Sigmoid colon (tissue), 4 donors: ENCODE data around the gene ANKRD52.

ENCODE experiments used
- CTCF ChIP-seq, 4 experiments: fragments of 450-650 bp in 3 of 4; fragments of 200-600 bp in 1 of 4; IDR thresholded peaks; one replicate each; pipeline ENCODE4 v1.5.1; 2016 to 2019; ENCODE audit warnings: antibody characterized with exemption in 4 of 4, mild to moderate bottlenecking in 3 of 4, moderate library complexity in 2 of 4
- EP300 ChIP-seq, 4 donors: sonication (generic); formaldehyde crosslinking; IDR thresholded peaks; one replicate each; pipeline ENCODE4 v1.6.1; 2017; ENCODE audit warnings: antibody characterized with exemption in 4 of 4
- POLR2A ChIP-seq, 2 donors: fragments of 450-650 bp; IDR thresholded peaks; one replicate each; pipeline ENCODE4 v1.6.1; 2016; ENCODE audit warnings: antibody characterized with exemption in 2 of 2, mild to moderate bottlenecking in 2 of 2, moderate library complexity in 2 of 2

GRCh38 chr12:56219840-56220239 is 38.3 kb downstream of the ANKRD52 start:
- TF ChIP-seq CTCF (IDR thresholded peaks at IDR 0.05), result no peak
- TF ChIP-seq POLR2A (IDR thresholded peaks at IDR 0.05), result no peak
- no peak for TF ChIP-seq EP300 (IDR thresholded peaks at IDR 0.05)
